GM19193 (cell line): Measurements from ENCODE around the gene CORO1C.

Experiments used
- POLR2A ChIP-seq: IDR thresholded peaks from 4 replicates; pipeline ENCODE4 v1.6.1; 2011; ENCODE audit not compliant: insufficient read depth, insufficient read length; ENCODE audit errors: extremely low read depth

CORO1C gene

DNA sequence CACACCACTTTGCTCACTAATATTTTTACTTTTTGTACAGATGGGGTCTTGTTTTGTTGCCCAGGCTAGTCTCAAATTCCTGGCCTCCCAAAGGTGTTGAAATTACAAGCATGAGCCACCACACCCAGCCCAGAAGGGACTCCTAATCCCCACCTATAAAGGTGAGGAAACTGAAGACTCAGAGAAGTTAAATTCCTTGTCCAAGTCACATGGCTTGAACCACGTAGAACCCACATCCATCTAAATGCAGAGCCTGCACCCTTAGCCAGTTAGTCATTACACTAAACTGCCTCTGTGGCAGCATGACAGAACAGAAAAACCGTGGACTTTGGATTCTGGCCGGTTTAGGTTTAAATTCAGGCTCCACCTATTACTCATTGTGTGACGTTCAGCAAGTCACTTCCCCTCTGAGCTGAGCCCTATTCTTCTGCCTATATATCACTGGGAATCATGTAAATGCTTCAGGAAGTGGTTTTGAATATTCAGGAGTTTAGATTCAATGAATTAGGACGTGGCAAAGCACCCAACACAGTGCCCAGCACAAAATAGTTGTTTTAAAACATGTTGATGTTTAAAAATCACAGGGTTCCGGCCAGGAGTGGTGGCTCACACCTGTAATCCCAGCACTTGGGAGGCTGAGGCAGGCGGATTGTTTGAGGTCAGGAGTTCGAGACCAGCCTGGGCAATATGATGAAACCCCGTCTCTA lies 3.0 kb upstream of the CORO1C start:
- TF ChIP-seq POLR2A, result no peak

- TF ChIP-seq POLR2A, result no peak
Measured at GRCh38 chr12:108732489-108733229, 1.3 kb upstream of the CORO1C start.

- TF ChIP-seq POLR2A, result peak; percentile 39
Measured at GRCh38 chr12:108731866-108732461, 646 bp upstream of the CORO1C start.

DNA sequence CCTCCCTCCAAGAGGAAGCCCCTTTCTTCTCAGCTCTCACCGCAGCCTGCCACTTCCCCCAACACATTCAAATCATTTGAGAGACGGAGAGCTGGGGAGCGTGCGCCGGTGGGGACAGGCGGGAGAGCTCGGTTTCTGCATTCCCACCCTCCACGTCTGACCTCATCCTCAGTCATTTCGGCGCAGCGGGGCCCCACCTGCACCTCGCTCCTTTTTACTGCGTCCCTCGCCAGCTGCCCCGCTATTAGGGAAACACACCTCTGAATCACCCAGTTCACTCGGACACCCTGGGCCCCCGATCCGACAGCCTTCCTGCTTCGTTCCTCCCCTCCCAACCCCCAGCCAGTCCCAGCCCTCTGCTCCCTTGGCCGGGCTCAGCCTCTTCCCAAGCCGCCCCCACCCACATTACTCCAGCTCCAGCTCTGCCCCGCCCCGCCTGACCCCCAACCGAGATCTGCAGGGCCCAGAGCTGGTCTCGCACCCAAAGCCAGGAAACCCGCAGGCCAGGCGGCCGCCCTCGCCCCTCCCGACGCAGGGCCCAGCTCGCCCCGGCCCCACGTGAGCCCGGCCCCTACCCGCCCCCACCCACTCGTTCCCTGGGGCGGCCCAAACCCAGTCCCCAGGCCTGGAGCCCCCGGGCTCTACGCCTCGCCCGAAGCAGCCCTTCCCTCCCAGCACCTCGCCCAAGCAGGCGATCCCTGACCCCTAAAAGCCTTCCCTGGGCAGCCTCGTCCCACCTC lies 783 bp downstream of the CORO1C start:
- peak; percentile 67 for TF ChIP-seq POLR2A

DNA sequence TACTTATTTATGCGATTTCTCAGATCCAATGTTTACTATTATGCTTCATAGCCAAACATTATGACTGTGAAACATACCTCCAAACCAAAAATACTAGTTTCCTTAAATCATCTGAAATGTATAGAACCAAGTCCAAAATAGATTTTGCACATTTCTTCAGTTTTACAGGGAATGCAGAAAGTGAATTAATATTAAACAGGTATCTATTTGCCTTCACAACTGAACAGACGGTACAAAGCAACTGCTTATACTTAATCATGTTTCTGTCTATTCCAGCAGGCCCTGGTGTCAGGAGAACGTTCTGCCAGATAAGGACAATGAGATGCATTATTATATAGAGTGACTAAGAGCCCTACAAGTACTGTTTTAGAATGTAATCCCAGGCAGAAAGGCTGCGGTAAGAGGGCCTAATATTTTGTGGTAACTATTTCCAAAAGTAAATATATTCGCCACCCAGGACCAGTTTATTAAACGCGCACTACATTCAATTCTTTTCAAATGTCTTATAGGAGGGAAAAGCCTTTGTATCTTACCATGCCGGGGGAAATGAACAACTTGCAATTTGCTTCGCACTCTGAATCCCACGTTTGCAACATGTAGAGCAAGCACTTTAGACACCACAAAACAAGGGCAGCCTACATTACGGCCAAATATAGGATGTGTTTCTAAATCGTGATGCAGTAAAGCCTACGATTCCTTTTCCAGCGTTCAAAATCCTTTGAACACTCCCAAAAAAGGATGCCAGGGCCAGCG lies 1.5 kb downstream of the CORO1C start:
- no peak for TF ChIP-seq POLR2A

DNA sequence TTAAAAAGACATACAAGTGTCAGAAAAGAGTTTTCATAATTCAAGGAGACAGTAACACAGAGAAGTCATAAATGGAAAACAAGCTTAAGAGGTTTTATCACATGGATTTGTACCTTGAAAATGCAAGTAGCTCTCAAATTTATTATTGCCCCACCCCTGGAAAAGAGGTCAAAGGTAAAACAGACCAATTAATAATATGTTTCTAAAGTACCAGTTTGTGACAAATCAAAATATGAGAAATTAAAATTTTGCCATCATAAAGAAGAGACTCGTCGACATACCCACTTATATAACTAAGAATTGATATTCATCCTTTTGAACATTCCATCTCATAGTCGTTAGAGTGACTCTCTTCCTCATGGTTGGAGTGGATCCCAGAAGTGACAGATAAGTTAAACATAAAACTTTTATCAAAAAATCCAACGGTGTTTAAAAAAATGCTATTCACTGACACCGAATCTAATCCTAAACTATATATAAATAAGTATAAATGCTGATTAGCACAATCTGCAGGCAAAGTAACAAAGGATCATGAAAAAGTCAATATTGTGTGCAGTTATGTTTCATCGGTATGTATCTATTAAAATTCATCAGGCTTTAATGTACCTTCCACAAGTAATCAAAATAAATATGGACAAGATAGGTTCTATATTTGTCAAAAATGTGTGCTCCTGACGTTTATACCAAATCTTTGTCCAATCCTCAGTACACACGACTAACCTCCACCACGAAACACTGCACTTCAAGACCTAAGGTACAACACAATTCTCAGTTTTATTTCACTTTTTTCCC lies 2.3 kb downstream of the CORO1C start:
- TF ChIP-seq POLR2A, result no peak

DNA sequence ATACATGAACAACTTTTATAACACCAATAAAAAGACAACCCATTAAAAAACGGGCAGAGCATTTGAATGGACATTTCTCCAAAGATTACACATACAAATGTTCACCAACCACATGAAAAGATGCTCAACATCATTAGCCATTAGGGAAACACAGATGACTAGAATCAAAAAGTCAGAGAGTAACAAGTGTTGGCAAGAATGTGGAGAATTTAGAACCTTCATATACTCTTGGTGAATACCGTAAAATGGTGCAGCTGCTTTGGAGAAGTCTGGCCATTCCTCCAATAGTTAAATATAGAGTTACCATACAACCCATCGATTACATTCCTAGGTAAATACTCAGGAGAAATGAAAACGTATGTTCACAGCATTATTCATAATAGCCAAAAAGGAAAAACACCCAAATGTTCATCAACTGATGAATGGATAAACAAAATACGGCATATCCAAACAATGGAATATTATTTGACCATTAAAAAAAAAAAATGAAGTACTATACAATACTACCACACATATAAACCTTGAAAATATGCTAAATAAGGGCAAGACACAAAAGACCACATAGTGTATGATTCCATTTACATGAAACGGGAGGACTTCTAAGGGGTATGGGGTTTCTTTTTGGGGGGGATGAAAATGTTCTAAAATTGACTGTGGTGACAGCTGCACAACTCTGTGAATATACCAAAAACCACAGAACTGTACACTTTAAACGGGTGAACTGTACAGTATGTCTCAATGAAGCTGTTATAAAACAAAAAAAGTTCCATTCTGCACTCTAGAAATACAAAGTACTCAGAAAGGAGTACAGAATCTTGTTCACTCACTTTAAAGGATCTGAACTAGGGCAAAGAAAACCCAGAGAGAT lies 3.2 kb downstream of the CORO1C start:
- no peak for TF ChIP-seq POLR2A

DNA sequence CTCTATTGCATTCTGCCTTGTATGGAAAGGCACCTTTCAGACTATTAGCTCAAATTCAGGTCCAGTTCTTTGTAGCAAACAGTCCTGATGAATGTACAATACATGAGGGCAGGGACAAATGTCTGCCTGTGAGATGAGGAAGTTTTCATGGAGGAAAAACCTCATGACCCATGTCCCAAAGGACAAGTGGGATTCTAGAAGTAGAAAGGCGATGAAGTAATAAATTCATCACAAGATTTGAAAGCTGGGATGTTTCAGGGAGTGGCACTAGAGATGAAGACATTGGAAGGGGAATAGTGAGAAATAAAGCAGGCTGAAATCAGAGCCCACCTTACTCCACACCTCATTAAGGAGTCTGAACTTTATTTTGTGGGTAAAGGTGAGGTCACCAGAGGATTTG lies 4.2 kb downstream of the CORO1C start:
- no peak for TF ChIP-seq POLR2A

GRCh38 chr12:108724890-108725151 lies 6.5 kb downstream of the CORO1C start:
- TF ChIP-seq POLR2A, result no peak

GRCh38 chr12:108724054-108724889 lies 7.0 kb downstream of the CORO1C start:
- TF ChIP-seq POLR2A, result no peak

DNA sequence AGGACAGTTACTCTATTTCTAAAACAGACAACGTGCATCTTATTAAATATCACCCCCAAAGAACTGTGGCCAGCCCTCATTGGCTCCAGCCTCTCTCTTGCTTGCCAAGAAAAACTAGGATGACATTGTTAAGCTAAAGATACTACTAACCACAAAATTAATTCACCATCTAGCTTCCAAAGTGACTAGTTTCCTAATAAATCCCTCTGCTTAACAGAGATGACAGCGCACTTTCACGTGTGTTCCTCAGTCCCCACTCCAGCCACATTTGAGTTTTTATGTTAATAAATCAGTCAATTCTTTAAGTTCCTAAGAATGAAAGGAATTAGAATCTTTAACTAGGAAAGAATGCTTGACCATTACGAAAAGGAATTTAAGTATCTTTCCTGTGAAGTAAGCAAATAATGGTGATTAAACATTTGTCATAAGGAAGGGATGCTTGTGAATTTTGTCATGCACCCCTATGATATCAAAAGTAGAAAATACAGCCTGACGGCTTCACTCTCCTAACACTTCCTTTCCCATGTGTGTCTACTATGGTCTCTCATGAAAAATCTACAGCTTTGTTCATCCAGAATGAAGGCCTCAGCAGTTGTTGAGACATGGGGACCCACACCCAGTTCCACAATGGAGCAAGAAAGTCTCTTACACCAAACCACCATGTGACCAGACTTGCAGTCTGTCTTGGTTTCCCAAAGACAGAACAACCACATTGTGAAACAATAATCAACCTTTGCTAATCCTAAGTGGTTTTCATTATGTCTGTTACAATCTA lies 8.1 kb downstream of the CORO1C start:
- no peak for TF ChIP-seq POLR2A

DNA sequence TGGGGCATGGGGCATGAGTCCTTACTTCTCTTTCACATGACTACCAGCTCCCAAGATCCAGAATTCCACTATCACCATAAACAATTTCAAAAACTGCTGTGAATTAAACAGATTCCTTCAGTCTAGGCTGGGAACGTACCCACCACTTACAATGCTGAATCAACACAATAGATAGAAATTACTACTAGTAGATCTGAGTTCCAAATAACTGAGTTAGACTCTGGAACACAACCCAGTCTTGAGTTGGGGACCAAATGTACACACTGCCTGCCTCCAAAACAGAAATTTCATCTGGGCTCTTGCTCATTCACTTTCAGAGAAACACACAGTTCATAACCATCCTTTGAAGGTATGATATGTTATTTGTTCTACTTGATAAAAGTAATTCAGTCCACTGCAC lies 8.9 kb downstream of the CORO1C start:
- TF ChIP-seq POLR2A, result no peak
